NCI-H146 (cell line): ENCODE data around the gene TXNRD2.

Experiments
- DNase-seq: peaks from one replicate; lab custom pipeline; 2025; lab: John Stamatoyannopoulos, UW

The TXNRD2 gene

GRCh38 chr22:19875531-19876313, 65.9 kb downstream of the TXNRD2 start:
- DNase-seq = no peak

- no peak for DNase-seq
Observed at GRCh38 chr22:19875061-19875530, 66.5 kb downstream of the TXNRD2 start.

- no peak for DNase-seq
Observed at GRCh38 chr22:19874307-19875060, 67.1 kb downstream of the TXNRD2 start.

GRCh38 chr22:19873960-19874306, 67.7 kb downstream of the TXNRD2 start:
- no peak for DNase-seq

- no peak for DNase-seq
Observed at GRCh38 chr22:19873138-19873959, 68.3 kb downstream of the TXNRD2 start.

- peak; percentile 46 for DNase-seq
Observed at GRCh38 chr22:19872779-19873137, 68.9 kb downstream of the TXNRD2 start.

GRCh38 chr22:19871845-19872778, 69.5 kb downstream of the TXNRD2 start:
- no peak for DNase-seq

- no peak for DNase-seq
Observed at GRCh38 chr22:19871023-19871844, 70.4 kb downstream of the TXNRD2 start.

- no peak for DNase-seq
Observed at GRCh38 chr22:19870153-19871022, 71.2 kb downstream of the TXNRD2 start.

- no peak for DNase-seq
Observed at GRCh38 chr22:19869497-19870152, 72.0 kb downstream of the TXNRD2 start.

GRCh38 chr22:19868773-19869471, 72.7 kb downstream of the TXNRD2 start:
- peak; percentile 26 for DNase-seq

- DNase-seq = no peak
Observed at GRCh38 chr22:19868333-19868732, 73.3 kb downstream of the TXNRD2 start.

GRCh38 chr22:19867617-19868016, 74.0 kb downstream of the TXNRD2 start:
- DNase-seq = no peak

- no peak for DNase-seq
Observed at GRCh38 chr22:19866665-19867009, 75.0 kb downstream of the TXNRD2 start.

GRCh38 chr22:19865141-19865829, 76.3 kb downstream of the TXNRD2 start:
- no peak for DNase-seq

GRCh38 chr22:19864538-19865106, 77.0 kb downstream of the TXNRD2 start:
- DNase-seq = no peak

GRCh38 chr22:19863571-19863970, 78.0 kb downstream of the TXNRD2 start:
- no peak for DNase-seq
